ENCODE measurements around the gene CTRL.

Gene CTRL

DNA sequence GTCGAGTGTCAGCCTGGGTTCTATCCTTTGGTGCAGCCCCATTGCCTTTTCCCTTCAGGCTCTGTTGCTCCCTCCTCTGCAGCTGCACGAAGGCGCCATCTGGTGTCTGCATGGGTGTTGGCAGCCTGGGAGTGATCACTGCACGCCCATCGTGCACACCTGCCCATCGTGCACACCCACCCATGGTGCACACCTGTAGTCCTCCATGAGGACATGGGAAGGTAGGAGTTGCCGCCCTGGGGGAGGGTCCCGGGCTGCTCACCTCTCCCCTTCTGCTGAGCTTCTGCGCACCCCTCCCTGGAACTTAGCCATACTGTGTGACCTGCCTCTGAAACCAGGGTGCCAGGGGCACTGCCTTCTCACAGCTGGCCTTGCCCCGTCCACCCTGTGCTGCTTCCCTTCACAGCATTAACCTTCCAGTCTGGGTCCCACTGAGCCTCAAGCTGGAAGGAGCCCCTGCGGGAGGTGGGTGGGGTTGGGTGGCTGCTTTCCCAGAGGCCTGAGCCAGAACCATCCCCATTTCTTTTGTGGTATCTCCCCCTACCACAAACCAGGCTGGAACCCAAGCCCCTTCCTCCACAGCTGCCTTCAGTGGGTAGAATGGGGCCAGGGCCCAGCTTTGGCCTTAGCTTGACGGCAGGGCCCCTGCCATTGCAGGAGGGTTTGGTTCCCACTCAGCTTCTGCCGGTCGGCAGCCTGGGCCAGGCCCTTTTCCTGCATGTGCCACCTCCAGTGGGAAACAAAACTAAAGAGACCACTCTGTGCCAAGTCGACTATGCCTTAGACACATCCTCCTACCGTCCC lies 2.9 kb downstream of the CTRL start:
- Mint-ChIP-seq H3K27me3 (no peaks in the 10 kb centered on the region), H3K36me3 (peaks cover 6% of the 10 kb centered on the region), H3K4me1 (peaks cover 19% of the 10 kb centered on the region), H3K9me3 (no peaks in the 10 kb centered on the region), H3K27ac (peak overlapping the region; percentile 31), H3K4me3 (no peak overlapping the region)
- ATAC-seq (ENCODE audit: low read depth) (peak; percentile 89), DNase-seq (ENCODE audit: low spot score in 2 of 2) (peak; percentile 72 to 74)

DNA sequence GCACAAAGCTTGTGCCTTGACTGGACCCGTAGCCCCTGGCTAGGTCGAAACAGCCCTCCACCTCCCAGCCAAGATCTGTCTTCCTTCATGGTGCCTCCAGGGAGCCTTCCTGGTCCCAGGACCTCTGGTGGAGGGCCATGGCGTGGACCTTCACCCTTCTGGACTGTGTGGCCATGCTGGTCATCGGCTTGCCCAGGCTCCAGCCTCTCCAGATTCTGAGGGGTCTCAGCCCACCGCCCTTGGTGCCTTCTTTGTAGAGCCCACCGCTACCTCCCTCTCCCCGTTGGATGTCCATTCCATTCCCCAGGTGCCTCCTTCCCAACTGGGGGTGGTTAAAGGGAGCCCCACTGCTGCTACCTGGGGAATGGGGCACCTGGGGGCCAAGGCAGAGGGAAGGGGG lies 3.5 kb downstream of the CTRL start:
- peaks cover 3% of the 10 kb centered on the region for H3K36me3 Mint-ChIP-seq
- H3K27ac Mint-ChIP-seq: peak overlapping the region; percentile 31
- H3K9me3 Mint-ChIP-seq: no peaks in the 10 kb centered on the region
- DNase-seq (ENCODE audit: low spot score in 2 of 2): no peak
- H3K4me3 Mint-ChIP-seq: no peak overlapping the region
- no peaks in the 10 kb centered on the region for H3K27me3 Mint-ChIP-seq
- ATAC-seq (ENCODE audit: low read depth): no peak
- peaks cover 19% of the 10 kb centered on the region for H3K4me1 Mint-ChIP-seq

DNA sequence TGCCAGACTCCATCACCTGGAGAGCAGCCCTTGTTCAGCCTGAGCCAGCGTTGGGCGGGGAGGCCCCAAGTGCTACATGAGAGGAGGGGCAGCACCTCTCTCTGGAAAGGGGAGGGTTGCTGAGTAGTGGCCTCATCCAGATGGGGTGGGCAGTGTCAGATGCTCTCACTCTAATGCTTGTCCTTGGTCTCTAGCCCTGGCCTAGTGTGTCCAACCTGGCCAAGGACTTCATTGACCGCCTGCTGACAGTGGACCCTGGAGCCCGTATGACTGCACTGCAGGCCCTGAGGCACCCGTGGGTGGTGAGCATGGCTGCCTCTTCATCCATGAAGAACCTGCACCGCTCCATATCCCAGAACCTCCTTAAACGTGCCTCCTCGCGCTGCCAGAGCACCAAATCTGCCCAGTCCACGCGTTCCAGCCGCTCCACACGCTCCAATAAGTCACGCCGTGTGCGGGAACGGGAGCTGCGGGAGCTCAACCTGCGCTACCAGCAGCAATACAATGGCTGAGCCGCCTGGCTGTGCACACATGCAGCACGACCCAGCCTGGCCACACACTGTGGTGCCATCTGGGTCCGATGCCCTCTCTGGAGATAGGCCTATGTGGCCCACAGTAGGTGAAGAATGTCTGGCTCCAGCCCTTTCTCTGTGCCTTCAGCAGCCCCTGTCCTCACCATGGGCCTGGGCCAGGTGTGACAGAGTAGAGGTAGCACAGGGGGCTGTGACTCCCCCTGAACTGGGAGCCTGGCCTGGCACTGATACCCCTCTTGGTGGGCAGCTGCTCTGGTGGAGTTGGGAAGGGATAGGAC lies 4.3 kb downstream of the CTRL start:
- ATAC-seq (ENCODE audit: low read depth) (no peak), DNase-seq (ENCODE audit: low spot score in 2 of 2) (no peak)
- H3K27me3 Mint-ChIP-seq: no peaks in the 10 kb centered on the region
- peaks cover 21% of the 10 kb centered on the region for H3K4me1 Mint-ChIP-seq
- H3K9me3 Mint-ChIP-seq: no peaks in the 10 kb centered on the region
- H3K4me3 Mint-ChIP-seq: no peak overlapping the region
- peaks cover 3% of the 10 kb centered on the region for H3K36me3 Mint-ChIP-seq
- no peak overlapping the region for H3K27ac Mint-ChIP-seq

DNA sequence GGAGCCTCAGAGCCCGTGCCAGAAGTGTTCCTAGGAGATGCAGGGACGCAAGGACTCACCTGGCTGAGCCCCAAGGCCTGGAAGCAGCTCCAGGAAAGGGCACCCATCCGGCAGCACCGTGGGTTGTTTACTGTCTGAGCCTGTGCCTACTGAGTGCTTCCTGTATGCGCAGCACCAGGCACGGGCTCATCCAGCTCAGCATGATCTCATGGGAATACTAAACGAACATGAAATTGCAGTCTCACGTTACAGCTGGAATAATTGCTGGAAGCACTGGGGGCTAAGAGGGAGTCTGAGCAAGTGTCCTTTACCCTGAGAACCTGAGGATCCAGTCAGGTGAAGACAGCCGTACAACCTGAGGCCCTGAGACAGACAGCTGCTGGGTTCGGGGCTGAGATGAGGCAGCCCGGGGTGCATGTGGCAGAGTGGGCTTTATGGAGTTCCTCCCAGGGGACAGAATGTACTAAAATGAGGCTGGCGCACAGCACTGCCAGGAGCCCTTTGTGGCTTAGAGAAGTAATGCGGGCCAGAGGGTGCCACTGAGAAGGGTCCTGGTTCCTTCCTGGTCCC lies 5.4 kb downstream of the CTRL start:
- no peak for ATAC-seq (ENCODE audit: low read depth)
- DNase-seq (ENCODE audit: low spot score in 2 of 2): no peak
- H3K4me3 Mint-ChIP-seq: no peak overlapping the region
- no peaks in the 10 kb centered on the region for H3K9me3 Mint-ChIP-seq
- H3K27me3 Mint-ChIP-seq: no peaks in the 10 kb centered on the region
- peaks cover 22% of the 10 kb centered on the region for H3K4me1 Mint-ChIP-seq
- H3K27ac Mint-ChIP-seq: no peak overlapping the region
- peaks cover 3% of the 10 kb centered on the region for H3K36me3 Mint-ChIP-seq

DNA sequence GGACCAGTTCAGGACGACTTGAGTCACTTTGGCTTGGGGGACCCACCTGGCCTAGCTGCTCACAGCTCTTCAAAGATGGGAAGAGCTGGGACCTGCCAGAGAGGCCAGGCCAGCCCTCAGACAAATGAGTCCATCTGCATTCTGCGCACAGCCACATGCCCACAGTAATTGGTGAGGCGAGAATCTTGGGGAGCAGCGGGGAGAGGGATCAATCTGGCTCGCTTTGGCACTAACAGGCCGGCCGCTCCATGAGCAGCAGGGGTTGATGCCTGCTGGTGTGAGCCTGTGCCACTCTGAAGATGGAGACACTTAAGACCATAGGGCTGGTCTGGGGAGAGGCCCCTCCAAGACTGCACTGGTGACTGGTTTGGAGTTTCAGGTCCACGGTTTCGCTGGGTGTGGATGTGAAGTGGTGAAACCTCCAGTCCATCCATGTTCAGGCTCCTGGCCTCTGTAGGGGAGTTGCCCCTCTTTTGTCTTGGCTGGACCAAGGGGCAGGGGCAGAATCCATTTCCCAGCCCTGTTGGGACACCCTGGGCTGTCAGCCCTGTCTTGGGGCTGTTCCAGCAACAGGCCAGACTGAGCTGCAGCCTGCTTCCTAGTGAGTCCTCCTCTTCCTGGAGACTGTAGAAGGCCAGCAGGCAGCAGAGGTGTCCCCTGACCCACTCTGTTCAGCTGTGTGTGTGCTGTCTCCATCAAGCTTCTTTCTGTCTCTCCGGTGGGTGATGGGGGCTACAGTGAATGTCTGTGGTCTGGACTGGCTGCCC lies 7.3 kb downstream of the CTRL start:
- no peak for DNase-seq (ENCODE audit: low spot score in 2 of 2)
- Mint-ChIP-seq H3K27me3 (no peaks in the 10 kb centered on the region), H3K36me3 (peaks cover 3% of the 10 kb centered on the region), H3K4me1 (peaks cover 22% of the 10 kb centered on the region), H3K9me3 (no peaks in the 10 kb centered on the region), H3K27ac (no peak overlapping the region), H3K4me3 (no peak overlapping the region)
- no peak for ATAC-seq (ENCODE audit: low read depth)

DNA sequence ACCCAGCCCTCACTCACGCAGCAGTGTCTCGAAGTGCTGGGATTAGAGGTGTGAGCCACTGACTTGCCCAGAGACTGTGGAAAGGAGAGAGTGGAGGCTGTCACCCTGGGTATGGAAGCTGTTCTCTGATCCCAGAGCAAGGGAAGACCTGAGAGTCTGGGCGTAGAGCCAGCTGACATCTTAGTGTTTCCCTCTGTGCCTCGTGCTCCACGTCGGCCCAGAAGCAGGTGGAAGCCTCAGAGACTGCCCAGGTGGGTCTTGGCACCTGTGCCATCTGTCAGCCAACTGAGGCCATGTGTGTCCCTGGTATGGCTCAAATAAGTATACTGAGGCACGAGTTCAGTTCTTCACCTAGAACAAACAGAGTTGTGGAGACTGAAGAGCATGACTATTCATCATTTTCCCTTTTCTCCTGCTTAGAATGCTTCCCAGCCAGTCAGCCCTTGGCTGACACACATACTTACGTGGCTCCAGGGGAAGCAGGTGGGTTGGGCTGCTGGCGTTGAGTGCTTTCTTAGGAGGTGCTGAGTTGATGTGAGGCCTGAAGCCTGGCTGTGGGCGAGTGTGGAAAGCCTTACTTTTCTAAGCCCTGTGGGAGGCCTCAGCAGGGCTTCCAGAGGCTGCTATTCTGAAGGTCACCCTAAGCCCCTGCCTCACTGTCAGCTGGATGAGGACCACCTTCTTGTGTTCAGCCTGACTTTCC lies 8.1 kb downstream of the CTRL start:
- Mint-ChIP-seq H3K27me3 (no peaks in the 10 kb centered on the region), H3K9me3 (no peaks in the 10 kb centered on the region), H3K4me1 (peaks cover 21% of the 10 kb centered on the region), H3K4me3 (no peak overlapping the region), H3K27ac (no peak overlapping the region), H3K36me3 (peaks cover 3% of the 10 kb centered on the region)
- DNase-seq (ENCODE audit: low spot score in 2 of 2) (no peak), ATAC-seq (ENCODE audit: low read depth) (no peak)

DNA sequence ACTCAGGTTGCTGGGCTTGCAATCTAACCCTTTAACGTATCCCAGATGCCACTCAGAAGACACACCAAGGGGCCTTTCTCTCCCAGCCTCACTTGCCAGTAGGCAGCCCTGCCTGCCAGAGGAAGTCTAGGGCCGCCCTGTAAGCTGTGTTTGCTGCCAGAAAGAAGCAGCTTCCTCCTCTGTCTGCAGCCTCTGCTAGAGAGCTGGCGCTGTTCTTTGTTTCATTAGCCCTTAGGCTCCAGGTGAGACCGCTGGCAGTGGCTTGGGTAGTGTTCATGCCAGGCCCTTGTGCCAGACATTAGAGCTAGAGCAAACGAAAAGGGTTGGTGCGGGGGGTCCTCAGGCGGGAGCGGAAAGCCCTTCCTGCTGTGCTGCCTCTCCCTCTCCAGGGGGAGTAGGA lies 8.9 kb downstream of the CTRL start:
- no peaks in the 10 kb centered on the region for H3K27me3 Mint-ChIP-seq
- no peaks in the 10 kb centered on the region for H3K36me3 Mint-ChIP-seq
- peak overlapping the region; percentile 20 for H3K27ac Mint-ChIP-seq
- H3K4me1 Mint-ChIP-seq: peaks cover 21% of the 10 kb centered on the region
- no peaks in the 10 kb centered on the region for H3K9me3 Mint-ChIP-seq
- H3K4me3 Mint-ChIP-seq: no peak overlapping the region
- no peak for ATAC-seq (ENCODE audit: low read depth)
- DNase-seq (ENCODE audit: low spot score in 2 of 2): no peak

DNA sequence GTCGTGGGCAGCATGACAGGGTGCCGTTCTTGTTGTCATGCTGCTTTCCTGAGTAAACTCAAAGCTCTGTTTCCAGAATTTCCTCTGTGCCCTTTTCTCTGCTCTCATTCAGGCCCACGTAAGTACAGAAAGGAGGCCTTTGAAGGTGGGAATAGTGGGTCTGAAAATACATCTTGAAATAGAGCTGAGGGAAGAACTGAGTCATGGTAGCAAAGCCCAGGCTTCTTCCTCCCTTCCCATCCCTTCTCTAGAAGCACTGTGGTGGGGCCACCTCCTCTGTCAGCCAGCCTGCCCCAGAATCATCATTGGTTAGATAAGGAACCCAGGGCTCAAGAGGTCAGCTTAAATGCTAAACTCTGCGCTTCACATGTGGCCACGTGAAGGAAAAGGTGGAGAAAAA lies 9.4 kb downstream of the CTRL start:
- no peaks in the 10 kb centered on the region for H3K27me3 Mint-ChIP-seq
- no peak for ATAC-seq (ENCODE audit: low read depth)
- H3K27ac Mint-ChIP-seq: peak overlapping the region; percentile 20
- no peak overlapping the region for H3K4me3 Mint-ChIP-seq
- DNase-seq (ENCODE audit: low spot score in 2 of 2): no peak
- H3K4me1 Mint-ChIP-seq: peaks cover 26% of the 10 kb centered on the region
- no peaks in the 10 kb centered on the region for H3K9me3 Mint-ChIP-seq
- no peaks in the 10 kb centered on the region for H3K36me3 Mint-ChIP-seq

DNA sequence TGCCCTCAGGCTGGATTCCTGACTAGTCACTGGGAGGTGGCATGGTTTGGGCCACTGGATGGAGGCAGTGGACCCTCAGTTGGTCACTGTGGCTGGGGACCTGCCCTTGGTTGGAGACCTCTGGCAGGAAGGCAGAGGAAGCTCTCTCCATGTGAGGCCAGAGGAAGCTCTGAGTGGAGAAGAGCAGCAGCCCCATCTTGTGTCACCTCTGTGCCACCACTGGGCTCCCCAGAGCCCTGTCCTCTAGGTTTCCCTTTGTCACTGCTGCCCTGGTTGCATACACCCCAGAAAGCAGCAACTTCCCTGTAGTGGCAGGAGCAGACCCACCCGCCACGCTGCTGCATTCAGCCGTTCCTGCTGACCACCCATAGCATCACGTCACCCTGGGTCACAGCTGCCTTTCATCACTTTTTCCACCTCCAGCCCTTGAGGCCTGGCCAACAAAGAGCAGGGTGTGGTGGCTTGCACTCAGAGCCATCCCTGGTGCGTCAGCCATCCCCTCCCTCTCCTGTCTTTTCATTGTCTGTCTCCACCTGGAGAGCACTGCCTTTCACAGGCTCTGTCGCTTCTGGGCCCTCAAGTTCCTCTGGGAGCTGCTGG lies 11.9 kb downstream of the CTRL start:
- no peak overlapping the region for H3K4me3 Mint-ChIP-seq
- no peak for ATAC-seq (ENCODE audit: low read depth)
- peaks cover 20% of the 10 kb centered on the region for H3K4me1 Mint-ChIP-seq
- H3K36me3 Mint-ChIP-seq: peaks cover 2% of the 10 kb centered on the region
- H3K27me3 Mint-ChIP-seq: no peaks in the 10 kb centered on the region
- H3K27ac Mint-ChIP-seq: no peak overlapping the region
- H3K9me3 Mint-ChIP-seq: no peaks in the 10 kb centered on the region
- DNase-seq (ENCODE audit: low spot score in 2 of 2): no peak

DNA sequence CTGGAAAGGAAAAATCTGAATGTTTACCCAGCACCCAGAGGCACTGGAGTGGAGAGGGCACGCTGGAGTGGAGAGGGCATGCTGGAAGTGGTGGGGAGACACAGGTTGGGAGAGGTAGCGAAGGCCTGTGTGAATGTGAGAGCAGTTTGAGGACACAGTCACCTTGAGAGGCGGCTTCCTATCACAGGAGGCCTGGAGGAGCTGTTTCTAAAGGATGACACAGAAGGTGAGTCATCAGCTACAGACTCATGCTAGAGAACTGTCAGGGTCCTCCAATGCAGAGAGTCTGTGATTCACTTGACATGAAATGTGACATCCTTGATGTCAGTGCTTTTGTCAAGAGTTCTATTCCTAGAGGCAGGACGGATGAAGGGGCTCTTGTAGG lies 13.8 kb downstream of the CTRL start:
- DNase-seq (ENCODE audit: low spot score in 2 of 2) (no peak), ATAC-seq (ENCODE audit: low read depth) (no peak)
- H3K9me3 Mint-ChIP-seq: no peaks in the 10 kb centered on the region
- peaks cover 18% of the 10 kb centered on the region for H3K4me1 Mint-ChIP-seq
- H3K36me3 Mint-ChIP-seq: peaks cover 2% of the 10 kb centered on the region
- H3K27ac Mint-ChIP-seq: no peak overlapping the region
- no peaks in the 10 kb centered on the region for H3K27me3 Mint-ChIP-seq
- no peak overlapping the region for H3K4me3 Mint-ChIP-seq

DNA sequence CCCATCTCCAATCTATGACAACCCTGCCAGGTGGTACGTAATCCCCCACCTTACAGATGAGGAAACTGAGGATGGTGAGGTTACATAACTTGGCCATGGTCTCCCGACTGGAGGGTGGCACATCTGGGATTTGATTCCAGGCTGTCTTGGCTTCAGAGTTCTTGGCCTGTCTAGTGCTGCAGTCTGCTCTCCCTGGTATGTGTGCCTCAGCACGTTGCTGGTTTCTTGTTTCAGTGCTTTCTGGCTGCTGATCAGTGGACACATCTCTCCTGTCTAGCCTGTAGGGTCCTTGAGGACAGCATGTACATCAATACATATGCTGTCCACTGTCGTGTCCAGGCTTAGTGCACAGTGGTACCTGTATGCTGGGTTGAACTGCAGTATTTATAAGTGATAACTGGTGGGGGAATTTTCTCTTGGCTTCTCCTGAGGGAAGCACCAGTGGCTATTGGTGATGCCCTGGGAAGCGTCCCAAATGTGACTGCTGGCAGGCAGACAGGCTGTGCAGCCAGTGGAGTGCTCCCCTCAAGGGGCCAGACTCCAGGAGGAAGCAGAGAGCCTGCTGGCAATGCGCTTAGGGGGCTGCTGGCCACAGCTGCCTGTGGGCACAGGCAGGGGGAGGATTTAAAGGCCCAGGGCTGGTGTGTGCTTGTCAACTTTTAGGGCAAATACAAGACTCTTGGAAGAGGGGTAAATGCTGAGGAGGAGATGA lies 14.4 kb downstream of the CTRL start:
- H3K4me1 Mint-ChIP-seq: peaks cover 17% of the 10 kb centered on the region

DNA sequence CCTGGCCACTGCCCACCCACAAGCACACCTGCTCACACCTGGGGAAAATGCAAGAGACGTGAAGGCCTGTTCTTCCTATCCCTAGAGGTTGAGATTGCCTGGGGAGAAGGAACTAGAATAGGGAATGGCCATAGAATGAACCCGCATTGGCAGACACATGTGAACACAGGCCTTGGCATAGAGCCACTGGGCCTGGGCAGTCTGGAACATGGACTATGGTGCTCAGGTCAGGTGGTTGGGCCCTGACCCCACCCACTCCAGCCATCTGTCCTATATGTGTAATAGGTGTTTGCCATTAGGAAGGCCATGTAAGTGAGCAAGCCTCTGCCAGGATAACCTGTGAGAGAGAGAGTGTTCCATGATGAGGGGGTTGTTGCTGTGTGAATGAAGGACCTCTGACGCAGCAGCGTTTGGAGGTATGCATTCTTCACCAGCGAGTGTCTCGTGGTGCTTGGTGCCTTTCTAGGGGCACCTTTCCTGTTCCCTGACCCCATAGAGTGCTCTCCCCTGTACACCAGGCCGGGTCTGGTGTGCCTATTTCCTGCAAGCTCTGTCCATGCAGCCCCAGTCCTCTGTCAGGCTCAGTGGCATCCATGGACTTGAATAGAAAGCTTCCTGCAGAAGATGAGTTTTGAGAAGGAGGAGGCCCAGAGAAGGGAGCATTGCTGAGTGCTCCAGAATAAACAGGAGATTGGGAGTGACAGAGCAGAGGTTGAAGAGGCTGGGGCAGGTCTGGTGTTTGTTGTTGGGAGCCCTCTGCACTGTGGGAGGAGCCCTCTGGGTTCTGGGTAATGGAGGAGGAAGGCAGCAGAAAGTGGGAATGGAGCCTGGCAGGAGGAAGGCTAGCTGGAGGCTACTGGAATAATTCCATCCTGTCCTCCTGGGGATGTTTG lies 15.6 kb downstream of the CTRL start:
- no peaks in the 10 kb centered on the region for H3K27me3 Mint-ChIP-seq
- DNase-seq (ENCODE audit: low spot score in 2 of 2) (no peak), ATAC-seq (ENCODE audit: low read depth) (no peak)
- H3K9me3 Mint-ChIP-seq: no peaks in the 10 kb centered on the region
- peaks cover 6% of the 10 kb centered on the region for H3K36me3 Mint-ChIP-seq
- H3K27ac Mint-ChIP-seq: no peak overlapping the region
- peaks cover 16% of the 10 kb centered on the region for H3K4me1 Mint-ChIP-seq
- no peak overlapping the region for H3K4me3 Mint-ChIP-seq

More for the DNA sequence above, 14.4 kb downstream of the CTRL start:
- H3K27ac Mint-ChIP-seq: no peak overlapping the region
- H3K9me3 Mint-ChIP-seq: no peaks in the 10 kb centered on the region
- H3K36me3 Mint-ChIP-seq: peaks cover 2% of the 10 kb centered on the region
- DNase-seq (ENCODE audit: low spot score in 2 of 2): no peak
- H3K27me3 Mint-ChIP-seq: no peaks in the 10 kb centered on the region
- H3K4me3 Mint-ChIP-seq: no peak overlapping the region
- no peak for ATAC-seq (ENCODE audit: low read depth)
